ENCODE data around the gene ENPP1. TPM values are rescaled to one million over a fixed set of nuclear protein-coding genes. Genes with fewer than 3 reads are reported as not detected.

The ENPP1 gene
- polyA plus RNA-seq, 3 donors, result not detected

DNA sequence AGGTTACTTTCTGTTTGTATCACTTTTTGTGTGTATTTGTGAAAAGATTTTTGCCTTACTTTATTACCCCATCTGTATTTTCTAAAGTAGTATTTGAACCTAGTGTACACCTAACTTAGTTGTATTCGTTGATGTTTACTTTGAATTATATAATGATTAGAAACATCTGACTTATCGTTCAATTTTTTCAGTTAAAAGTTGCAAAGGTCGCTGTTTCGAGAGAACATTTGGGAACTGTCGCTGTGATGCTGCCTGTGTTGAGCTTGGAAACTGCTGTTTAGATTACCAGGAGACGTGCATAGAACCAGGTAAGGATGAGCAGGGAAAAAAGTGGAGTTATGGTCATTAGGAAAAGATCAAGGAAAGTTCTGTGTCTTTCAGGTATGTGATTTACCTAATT is 42.0 kb downstream of the ENPP1 start:
- H2AFZ ChIP-seq (ENCODE audit: insufficient read depth, low read depth, low read length, poor library complexity, severe bottlenecking), result no peak overlapping the region
- H3K79me2 ChIP-seq (ENCODE audit: insufficient read depth, low read length), result no peaks in the 10 kb centered on the region
- no peak overlapping the region for H3K27ac Mint-ChIP-seq
- no peak for DNase-seq
- H3K27me3 Mint-ChIP-seq (ENCODE audit: low read depth in 3 of 3), result peaks cover 0 to 3% (median 1%) of the 10 kb centered on the region in 3 donors
- peaks cover 0 to 2% (median 0%) of the 10 kb centered on the region in 7 donors for H3K9me3 Mint-ChIP-seq
- H3K4me3 ChIP-seq (replicated peaks in 1 of 3; ENCODE audit: low read depth in 2 of 3, low read length in 3 of 3), result no peak overlapping the region
- no peaks in the 10 kb centered on the region for H3K4me1 Mint-ChIP-seq
- no peak overlapping the region for H3K4me3 Mint-ChIP-seq
- WGBS (ENCODE audit: insufficient coverage), result 94% methylated on average over 4 of the region's 6 CpGs
- H3K27ac ChIP-seq (ENCODE audit: low read depth in 1 of 2, low read length in 2 of 2), result no peak overlapping the region
- H3K4me1 ChIP-seq (ENCODE audit: control insufficient read depth in 1 of 2, insufficient read depth in 2 of 2, low read length in 2 of 2), result no peaks in the 10 kb centered on the region
- no peaks in the 10 kb centered on the region for H3K27me3 ChIP-seq (ENCODE audit: control insufficient read depth in 2 of 2, insufficient read depth in 2 of 2, low read length in 2 of 2)
- no peaks in the 10 kb centered on the region for H3K9me3 ChIP-seq (replicated peaks in 1 of 2; ENCODE audit: control insufficient read depth in 1 of 2, insufficient read depth in 1 of 2, low read length in 2 of 2)
- TF ChIP-seq, protein P1, sequence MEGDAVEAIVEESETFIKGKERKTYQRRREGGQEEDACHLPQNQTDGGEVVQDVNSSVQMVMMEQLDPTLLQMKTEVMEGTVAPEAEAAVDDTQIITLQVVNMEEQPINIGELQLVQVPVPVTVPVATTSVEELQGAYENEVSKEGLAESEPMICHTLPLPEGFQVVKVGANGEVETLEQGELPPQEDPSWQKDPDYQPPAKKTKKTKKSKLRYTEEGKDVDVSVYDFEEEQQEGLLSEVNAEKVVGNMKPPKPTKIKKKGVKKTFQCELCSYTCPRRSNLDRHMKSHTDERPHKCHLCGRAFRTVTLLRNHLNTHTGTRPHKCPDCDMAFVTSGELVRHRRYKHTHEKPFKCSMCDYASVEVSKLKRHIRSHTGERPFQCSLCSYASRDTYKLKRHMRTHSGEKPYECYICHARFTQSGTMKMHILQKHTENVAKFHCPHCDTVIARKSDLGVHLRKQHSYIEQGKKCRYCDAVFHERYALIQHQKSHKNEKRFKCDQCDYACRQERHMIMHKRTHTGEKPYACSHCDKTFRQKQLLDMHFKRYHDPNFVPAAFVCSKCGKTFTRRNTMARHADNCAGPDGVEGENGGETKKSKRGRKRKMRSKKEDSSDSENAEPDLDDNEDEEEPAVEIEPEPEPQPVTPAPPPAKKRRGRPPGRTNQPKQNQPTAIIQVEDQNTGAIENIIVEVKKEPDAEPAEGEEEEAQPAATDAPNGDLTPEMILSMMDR (IDR thresholded peaks at IDR 0.05), result no peak
- intact Hi-C loops (cut with micrococcal nuclease), result no loop called here
- H3K9ac ChIP-seq (ENCODE audit: insufficient read depth, low read length, poor library complexity, severe bottlenecking), result no peak overlapping the region
- no peaks in the 10 kb centered on the region for H3K36me3 ChIP-seq (replicated peaks in 1 of 2; ENCODE audit: control insufficient read depth in 1 of 2, insufficient read depth in 2 of 2, low read length in 2 of 2)
- H4K20me1 ChIP-seq (ENCODE audit: insufficient read depth, low read length), result no peaks in the 10 kb centered on the region
- no peak overlapping the region for H3K4me2 ChIP-seq (replicated peaks; ENCODE audit: extremely low read depth, low read length, poor library complexity, severe bottlenecking)
- no peaks in the 10 kb centered on the region for H3K36me3 Mint-ChIP-seq

GRCh38 chr6:131851049-131851769 is 43.4 kb downstream of the ENPP1 start:
- H4K20me1 ChIP-seq (ENCODE audit: insufficient read depth, low read length), result no peaks in the 10 kb centered on the region
- no peaks in the 10 kb centered on the region for H3K79me2 ChIP-seq (ENCODE audit: insufficient read depth, low read length)
- Mint-ChIP-seq H3K4me3 (no peak overlapping the region), H3K9me3 (no peaks in the 10 kb centered on the region), H3K27ac (peak overlapping the region in 1 of 7 donors; percentile 46), H3K27me3 (ENCODE audit: low read depth in 3 of 3) (peaks cover 0 to 3% (median 0%) of the 10 kb centered on the region in 3 donors), H3K36me3 (no peaks in the 10 kb centered on the region), H3K4me1 (no peaks in the 10 kb centered on the region)
- no peak overlapping the region for H2AFZ ChIP-seq (ENCODE audit: insufficient read depth, low read depth, low read length, poor library complexity, severe bottlenecking)
- no peak overlapping the region for H3K4me2 ChIP-seq (replicated peaks; ENCODE audit: extremely low read depth, low read length, poor library complexity, severe bottlenecking)
- TF ChIP-seq, protein P1 (IDR thresholded peaks at IDR 0.05), result no peak
- WGBS (ENCODE audit: insufficient coverage), result no CpG with 5 or more reads among the region's 8 CpGs
- no peaks in the 10 kb centered on the region for H3K9me3 ChIP-seq (replicated peaks in 1 of 2; ENCODE audit: control insufficient read depth in 1 of 2, insufficient read depth in 1 of 2, low read length in 2 of 2)
- H3K27me3 ChIP-seq (ENCODE audit: control insufficient read depth in 2 of 2, insufficient read depth in 2 of 2, low read length in 2 of 2), result no peaks in the 10 kb centered on the region
- intact Hi-C loops (cut with micrococcal nuclease), result no loop called here
- no peak overlapping the region for H3K4me3 ChIP-seq (replicated peaks in 1 of 3; ENCODE audit: low read depth in 2 of 3, low read length in 3 of 3)
- no peak overlapping the region for H3K9ac ChIP-seq (ENCODE audit: insufficient read depth, low read length, poor library complexity, severe bottlenecking)
- no peaks in the 10 kb centered on the region for H3K4me1 ChIP-seq (ENCODE audit: control insufficient read depth in 1 of 2, insufficient read depth in 2 of 2, low read length in 2 of 2)
- H3K27ac ChIP-seq (ENCODE audit: low read depth in 1 of 2, low read length in 2 of 2), result no peak overlapping the region
- DNase-seq, result no peak
- no peaks in the 10 kb centered on the region for H3K36me3 ChIP-seq (replicated peaks in 1 of 2; ENCODE audit: control insufficient read depth in 1 of 2, insufficient read depth in 2 of 2, low read length in 2 of 2)
